PC-3 (cell line): ENCODE results near the gene ASMTL.

ENCODE experiments used
- EZH2 ChIP-seq: fragments of 300-600 bp; sonication (generic); IDR thresholded peaks from one replicate; pipeline ENCODE4 v1.6.1; 2017; ENCODE audit warnings: antibody characterized with exemption, mild to moderate bottlenecking, low read length; ENCODE audit not compliant: unreplicated experiment
- EZH2phosphoT487 ChIP-seq: fragments of 300-600 bp; sonication (generic); IDR thresholded peaks from 2 replicates; pipeline ENCODE4 v1.6.1; 2018; ENCODE audit warnings: mild to moderate bottlenecking, antibody characterized with exemption, low read length, borderline replicate concordance
- TF ChIP-seq, protein P1 (sequence below): fragments of 300-600 bp; sonication (generic); conservative IDR thresholded peaks from 2 replicates; pipeline ENCODE4 v1.5.1; 2017; ENCODE audit warnings: antibody characterized with exemption, low read depth, mild to moderate bottlenecking, low read length

DNA sequence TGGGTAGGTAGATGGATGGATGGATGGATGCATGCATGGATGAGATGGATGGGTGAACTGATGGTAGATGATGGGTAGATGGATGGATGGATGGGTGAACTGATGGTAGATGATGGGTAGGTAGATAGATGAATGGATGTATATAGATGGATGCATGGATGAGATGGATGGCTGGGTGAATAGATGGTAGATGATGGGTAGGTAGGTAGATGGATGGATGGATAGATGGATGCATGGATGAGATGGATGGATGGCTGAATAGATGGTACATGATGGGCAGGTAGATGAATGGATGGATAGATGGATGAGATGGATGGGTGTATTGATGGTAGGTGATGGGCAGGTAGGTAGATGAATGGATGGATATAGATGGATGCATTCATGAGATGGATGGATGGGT lies 45.7 kb downstream of the ASMTL start:
- TF ChIP-seq, protein P1, sequence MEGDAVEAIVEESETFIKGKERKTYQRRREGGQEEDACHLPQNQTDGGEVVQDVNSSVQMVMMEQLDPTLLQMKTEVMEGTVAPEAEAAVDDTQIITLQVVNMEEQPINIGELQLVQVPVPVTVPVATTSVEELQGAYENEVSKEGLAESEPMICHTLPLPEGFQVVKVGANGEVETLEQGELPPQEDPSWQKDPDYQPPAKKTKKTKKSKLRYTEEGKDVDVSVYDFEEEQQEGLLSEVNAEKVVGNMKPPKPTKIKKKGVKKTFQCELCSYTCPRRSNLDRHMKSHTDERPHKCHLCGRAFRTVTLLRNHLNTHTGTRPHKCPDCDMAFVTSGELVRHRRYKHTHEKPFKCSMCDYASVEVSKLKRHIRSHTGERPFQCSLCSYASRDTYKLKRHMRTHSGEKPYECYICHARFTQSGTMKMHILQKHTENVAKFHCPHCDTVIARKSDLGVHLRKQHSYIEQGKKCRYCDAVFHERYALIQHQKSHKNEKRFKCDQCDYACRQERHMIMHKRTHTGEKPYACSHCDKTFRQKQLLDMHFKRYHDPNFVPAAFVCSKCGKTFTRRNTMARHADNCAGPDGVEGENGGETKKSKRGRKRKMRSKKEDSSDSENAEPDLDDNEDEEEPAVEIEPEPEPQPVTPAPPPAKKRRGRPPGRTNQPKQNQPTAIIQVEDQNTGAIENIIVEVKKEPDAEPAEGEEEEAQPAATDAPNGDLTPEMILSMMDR = no peak
- no peak for TF ChIP-seq EZH2
- no peak for TF ChIP-seq EZH2phosphoT487
